Measurements from ENCODE around the gene CEP104. TPM values are rescaled to one million over a fixed set of nuclear protein-coding genes. Genes with fewer than 3 reads are reported as not detected.

CEP104 gene
- total RNA-seq, 1 experiment from 2014 or later: 44.1 TPM

DNA sequence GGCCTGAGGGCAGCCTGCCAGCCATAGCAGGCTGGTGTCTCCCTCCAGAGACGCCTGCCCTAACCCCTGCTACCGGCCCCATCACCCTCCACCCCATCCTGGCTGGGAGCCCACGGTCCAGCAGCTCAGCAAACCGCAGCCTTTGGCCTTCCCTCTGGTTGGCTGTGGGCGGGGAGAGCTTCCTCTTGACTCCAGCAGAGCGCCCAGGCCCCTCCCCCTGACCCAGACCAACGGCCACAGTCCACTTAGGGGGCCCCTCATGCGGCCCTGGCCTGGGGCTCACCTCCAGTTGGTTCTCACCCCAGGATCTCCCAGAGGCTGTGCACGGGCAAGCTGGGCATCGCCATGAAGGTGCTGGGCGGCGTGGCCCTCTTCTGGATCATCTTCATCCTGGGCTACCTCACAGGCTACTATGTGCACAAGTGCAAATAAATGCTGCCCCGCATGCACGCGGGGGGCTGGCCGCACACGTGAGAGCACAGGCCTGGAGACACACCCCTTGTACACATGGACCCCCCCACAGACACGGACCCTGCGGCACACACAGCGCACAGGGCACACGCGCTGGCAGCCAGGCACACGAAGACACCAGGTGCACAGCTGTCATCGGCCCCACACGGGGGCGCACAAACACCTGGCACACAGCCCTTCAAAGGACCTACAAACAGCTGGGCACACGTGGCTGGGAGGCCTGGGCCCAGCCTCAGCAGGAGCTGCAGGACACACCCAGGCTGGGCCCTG is 81.4 kb downstream of the CEP104 start (continued):
- TF ChIP-seq CTCF (IDR thresholded peaks at IDR 0.05 in 2 of 3, conservative IDR thresholded peaks at IDR 0.05 in 1 of 3; ENCODE audit: borderline replicate concordance in 1 of 3, insufficient read depth in 1 of 3, low read depth in 2 of 3, low read length in 2 of 3): peak; percentile 73 to 76 (median 74)
- TF ChIP-seq SP1 (IDR thresholded peaks at IDR 0.05; ENCODE audit: low read depth): no peak
- TF ChIP-seq YY1 (IDR thresholded peaks at IDR 0.05; ENCODE audit: extremely low read depth, insufficient replicate concordance, low read depth, low read length): peak; percentile 38
- TF ChIP-seq CEBPB (IDR thresholded peaks at IDR 0.05; ENCODE audit: low read depth): no peak

DNA sequence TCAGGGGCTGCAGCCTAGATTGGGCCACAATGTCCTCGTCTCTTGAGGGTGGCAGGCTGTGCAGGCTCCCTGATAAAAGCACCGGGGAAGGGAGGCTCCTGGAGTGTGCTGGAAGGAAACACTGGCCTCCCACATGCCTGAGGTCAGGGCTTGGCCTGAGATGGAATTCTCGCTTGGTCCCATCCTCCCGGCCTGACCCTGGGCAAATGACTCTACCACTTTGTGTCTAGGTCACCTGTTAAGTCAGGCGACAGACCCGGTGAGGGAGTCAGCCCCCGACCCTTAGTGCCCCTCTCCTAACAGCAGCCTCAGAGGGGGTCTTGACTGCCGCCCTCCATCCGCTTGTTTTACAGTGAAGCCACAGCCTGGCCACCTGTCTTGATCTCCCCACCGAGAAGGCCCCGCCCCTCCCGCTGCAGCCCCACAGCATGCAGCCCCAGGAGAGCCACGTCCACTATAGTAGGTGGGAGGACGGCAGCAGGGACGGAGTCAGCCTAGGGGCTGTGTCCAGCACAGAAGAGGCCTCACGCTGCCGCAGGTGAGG is 82.0 kb downstream of the CEP104 start:
- Histone ChIP-seq H3K36me3 (ENCODE audit: control insufficient read depth in 1 of 2, insufficient read depth in 2 of 2, low read length in 2 of 2) (peaks cover under 1 to 7% of the 10 kb centered on the region in 2 experiments; a peak in 1 of 4 replicates), H3K9me2 (ENCODE audit: insufficient read depth) (no peaks in the 10 kb centered on the region), H3K9ac (ENCODE audit: low read length) (no peak overlapping the region), H3K4me2 (ENCODE audit: low read length) (0 out of 2 replicates have a peak overlapping the region, but pooled peaks have one; percentile 51), H3K4me1 (ENCODE audit: control insufficient read depth in 1 of 2, insufficient read depth in 2 of 2, low read length in 2 of 2) (peaks cover 31 to 44% of the 10 kb centered on the region in 2 experiments), H2AFZ (ENCODE audit: low read depth, low read length, poor library complexity, severe bottlenecking) (no peak overlapping the region), H3K4me3 (replicated peaks in 1 of 2; ENCODE audit: low read depth in 1 of 2, low read length in 2 of 2) (no peak overlapping the region), H3K27me3 (ENCODE audit: insufficient read depth, low read length) (no peaks in the 10 kb centered on the region), H4K20me1 (ENCODE audit: insufficient read depth) (no peaks in the 10 kb centered on the region), H3K9me3 (ENCODE audit: control insufficient read depth in 1 of 2, insufficient read depth in 1 of 2, low read depth in 1 of 2, low read length in 2 of 2) (no peaks in the 10 kb centered on the region), H3K79me2 (ENCODE audit: insufficient read depth, low read length) (no peaks in the 10 kb centered on the region), H3K27ac (ENCODE audit: low read depth, low read length) (peak overlapping the region; percentile 30; the same call in 1 of the 2 replicates)
- RAD21 ChIA-PET (ENCODE audit: low non-redundant PET in 1 of 2, low total read pairs in 2 of 2, uncharacterized antibody in 2 of 2, unreplicated experiment in 2 of 2): no interaction called here
- CTCF ChIA-PET: interaction anchor here (1.5 to 2.3 kb wide), 4 partner anchors 10 to 322 kb away, joined by 3 to 10 read pairs (median 6); partner anchors contain the start of gene LRRC47
- no peak for ATAC-seq
- intact Hi-C loops (cut with micrococcal nuclease): no loop called here
- no TSS peak for BruUV-seq (replicated peaks)
- no peak for DNase-seq (ENCODE audit: low read depth, low spot score)
- TF ChIP-seq JUND (IDR thresholded peaks at IDR 0.05) (no peak), ATF3 (IDR thresholded peaks at IDR 0.05) (no peak), EZH2 (IDR thresholded peaks at IDR 0.05) (no peak), CEBPB (IDR thresholded peaks at IDR 0.05; ENCODE audit: low read depth) (no peak), FOSL1 (IDR thresholded peaks at IDR 0.05; ENCODE audit: low read depth) (no peak)
- POLR2A ChIA-PET: no interaction called here

Data from HCT116 (cell line).